NCI-H1417 treated with DMSO at 0.1 percent for 48 hours (cell line): ENCODE measurements around the gene ABTB2.

Source experiments
- DNase-seq: peaks from one replicate; lab custom pipeline; 2025; lab: John Stamatoyannopoulos, UW

The ABTB2 gene

GRCh38 chr11:34166806-34167740, 190.7 kb downstream of the ABTB2 start:
- no peak for DNase-seq

GRCh38 chr11:34165786-34166555, 191.8 kb downstream of the ABTB2 start:
- no peak for DNase-seq

GRCh38 chr11:34165121-34165520, 192.7 kb downstream of the ABTB2 start:
- no peak for DNase-seq

DNA sequence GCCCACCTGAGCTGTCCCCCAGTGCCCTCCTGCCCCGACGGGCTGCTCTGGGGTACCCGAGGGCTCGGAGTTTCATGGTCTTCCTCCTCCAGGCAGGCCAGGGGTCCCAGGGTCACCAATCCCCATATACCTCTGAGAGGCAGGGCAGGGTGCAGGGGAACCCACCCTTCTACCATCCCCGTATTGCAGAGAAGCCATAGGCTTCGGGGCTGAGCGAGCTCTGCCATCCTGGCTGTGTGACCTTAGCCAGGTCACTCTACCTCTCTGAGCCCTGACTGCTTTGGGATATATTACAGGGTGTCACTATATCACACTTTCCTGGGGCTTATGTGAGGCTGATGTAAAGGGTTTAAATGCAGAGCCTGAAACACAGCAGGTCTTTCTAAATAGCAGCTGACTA, 195.0 kb downstream of the ABTB2 start:
- DNase-seq, result no peak

DNA sequence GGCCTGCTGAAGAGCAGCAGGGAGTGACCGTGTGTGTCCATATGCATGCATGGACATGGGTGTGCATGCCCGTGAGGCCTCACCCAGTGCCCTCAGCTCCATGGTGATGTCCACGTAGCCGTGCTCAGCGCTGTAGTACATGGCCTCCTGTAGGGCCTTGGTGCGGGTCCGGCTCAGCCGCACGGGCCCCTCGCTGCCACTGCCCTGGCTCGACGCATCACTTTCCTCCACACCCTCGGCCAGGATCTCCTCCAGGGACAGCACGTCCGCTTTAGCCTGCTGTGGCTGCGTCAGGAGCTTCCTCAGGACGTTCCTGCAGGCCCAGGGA, 195.4 kb downstream of the ABTB2 start:
- DNase-seq, result no peak

DNA sequence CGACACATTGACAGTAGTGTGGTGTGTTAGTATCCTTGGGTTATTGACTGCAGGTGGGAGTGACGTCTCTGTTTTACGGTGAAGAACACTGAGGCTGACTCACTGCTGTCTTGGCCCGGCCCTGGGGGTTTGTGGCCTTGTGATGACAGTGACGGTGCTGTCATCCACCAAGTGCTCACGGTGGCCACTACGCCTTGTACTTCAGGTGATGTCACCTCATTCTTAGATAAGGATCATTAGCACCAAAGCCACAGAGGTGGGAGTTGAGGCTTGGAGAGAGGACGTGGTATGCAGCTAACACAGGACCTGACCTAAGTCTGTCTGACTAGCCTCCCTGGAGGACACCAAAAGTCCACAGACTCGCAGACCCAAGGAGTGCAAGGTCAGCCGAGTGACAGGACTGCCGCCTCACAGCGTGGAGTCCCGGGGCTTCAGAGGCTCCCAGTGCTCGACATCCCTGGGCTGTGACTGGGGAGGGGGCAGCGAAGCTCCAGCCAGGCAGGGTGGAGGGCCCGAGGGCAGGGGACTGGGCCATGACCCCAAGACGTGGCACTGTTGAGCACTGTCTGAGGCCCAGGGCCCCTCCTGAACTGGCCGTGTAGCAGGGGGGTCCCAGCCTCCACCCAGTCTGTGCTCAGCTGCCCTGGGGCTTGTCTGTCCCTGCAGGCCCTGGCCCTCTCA, 195.9 kb downstream of the ABTB2 start:
- no peak for DNase-seq

DNA sequence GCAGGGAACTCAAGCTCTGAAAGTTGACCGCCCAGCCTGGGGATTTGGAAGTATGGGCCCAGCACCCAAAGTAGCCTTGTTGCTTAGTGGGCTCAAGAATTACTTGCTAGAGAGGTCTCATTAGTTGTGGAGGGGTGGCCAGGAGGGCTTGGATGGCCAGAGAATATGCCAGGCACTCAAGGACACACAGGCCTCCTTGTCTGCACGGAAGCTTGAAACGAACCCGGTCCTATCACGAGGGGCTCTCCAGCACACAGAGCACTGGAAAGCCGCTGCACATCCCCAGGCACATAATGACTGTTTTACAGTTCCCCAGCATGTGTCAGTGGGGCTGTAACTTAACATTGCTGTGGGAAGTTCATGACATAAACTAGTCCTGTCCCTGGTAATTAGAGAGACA, 196.4 kb downstream of the ABTB2 start:
- no peak for DNase-seq

DNA sequence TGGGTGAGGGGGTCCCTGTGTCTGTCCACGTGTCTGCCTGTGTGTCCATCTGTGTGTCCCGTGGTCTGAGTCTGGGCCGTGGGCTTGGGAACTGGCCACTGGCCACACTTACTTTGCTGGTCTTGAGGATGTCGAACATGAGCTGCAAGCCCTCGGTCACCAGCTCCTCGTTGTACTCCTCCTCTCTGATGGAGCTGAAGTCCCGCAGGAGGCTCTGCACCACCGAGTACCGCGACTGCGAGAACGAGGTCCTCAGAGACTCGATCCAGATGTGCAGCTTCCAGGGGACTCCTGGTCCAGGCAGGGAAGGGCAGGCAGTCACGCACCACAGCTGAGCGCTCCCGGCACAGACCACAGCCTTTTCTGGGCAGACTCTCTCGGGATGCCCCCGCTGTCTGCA, 197.0 kb downstream of the ABTB2 start:
- no peak for DNase-seq

DNA sequence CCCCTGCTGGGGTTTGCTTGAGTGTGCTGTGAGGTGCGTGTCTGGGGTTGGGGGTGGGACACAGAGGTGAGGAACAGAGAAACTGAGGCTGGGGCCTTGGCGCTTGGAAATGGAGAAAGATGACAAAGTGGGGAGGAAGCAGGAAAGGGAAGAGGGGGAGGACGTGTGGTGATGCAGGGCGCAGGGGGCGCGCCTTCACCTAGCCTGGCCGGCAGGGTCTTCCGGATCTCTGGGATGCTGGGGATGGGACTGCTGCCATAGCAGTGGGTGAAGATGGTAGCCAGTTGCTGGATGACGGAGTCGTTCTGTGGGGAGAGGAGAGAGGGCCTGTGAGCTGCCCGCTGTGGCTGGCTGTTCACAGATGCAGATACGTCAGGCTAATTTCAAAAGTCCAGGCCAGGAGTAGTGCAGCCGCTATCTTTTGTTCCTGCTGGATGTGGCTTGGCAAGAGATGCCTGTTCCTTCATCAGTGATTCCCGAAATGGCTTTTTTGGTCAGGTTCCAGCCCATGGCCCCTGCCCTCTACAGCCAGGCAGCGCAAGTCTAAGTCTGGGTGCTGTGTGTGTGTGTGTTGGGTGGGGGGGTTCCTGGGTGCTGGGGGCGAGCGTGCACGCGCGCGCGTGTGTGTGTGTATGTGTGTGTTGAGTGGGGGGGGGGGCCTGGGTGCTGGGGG, 197.6 kb downstream of the ABTB2 start:
- no peak for DNase-seq

DNA sequence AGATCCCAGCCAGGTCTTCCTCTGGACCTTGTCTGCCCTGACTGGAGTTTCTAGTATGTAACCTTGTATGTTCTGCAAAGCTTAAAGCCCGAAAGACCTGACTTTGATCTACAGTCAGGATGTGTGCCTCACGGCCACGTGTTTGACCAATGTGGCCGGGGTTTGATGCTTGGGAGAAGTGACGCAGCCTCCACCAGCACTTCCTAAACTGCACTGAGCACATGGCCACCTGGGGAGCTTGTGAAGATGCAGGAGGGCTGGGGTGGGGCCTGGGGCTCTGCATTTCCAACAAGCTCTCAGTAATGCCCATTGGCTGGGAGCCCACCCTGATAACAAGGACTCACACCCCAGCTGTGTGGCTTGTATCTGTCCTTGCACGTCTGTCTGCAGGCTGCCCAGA, 199.1 kb downstream of the ABTB2 start:
- no peak for DNase-seq

- DNase-seq, result no peak
Observed at GRCh38 chr11:34157163-34157562, 200.6 kb downstream of the ABTB2 start.

DNA sequence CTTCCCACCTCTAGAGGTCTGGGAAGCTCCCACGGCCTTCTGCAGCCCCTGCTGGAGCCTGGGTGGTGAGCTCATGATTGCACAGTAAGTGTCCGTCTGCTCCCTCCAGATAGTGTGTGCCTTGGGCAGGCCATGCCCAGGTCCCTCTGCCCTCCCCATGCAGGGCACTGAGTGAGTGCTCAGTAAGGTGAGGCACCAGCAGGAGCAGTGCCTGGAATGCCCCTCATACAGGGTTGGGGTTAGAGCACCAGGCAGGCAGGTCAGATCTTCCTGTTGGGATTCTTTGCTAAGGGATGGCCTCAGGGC, 202.1 kb downstream of the ABTB2 start:
- no peak for DNase-seq

- no peak for DNase-seq
Observed at GRCh38 chr11:34155057-34155756, 202.6 kb downstream of the ABTB2 start.

GRCh38 chr11:34154059-34154875, 203.5 kb downstream of the ABTB2 start:
- DNase-seq, result no peak

DNA sequence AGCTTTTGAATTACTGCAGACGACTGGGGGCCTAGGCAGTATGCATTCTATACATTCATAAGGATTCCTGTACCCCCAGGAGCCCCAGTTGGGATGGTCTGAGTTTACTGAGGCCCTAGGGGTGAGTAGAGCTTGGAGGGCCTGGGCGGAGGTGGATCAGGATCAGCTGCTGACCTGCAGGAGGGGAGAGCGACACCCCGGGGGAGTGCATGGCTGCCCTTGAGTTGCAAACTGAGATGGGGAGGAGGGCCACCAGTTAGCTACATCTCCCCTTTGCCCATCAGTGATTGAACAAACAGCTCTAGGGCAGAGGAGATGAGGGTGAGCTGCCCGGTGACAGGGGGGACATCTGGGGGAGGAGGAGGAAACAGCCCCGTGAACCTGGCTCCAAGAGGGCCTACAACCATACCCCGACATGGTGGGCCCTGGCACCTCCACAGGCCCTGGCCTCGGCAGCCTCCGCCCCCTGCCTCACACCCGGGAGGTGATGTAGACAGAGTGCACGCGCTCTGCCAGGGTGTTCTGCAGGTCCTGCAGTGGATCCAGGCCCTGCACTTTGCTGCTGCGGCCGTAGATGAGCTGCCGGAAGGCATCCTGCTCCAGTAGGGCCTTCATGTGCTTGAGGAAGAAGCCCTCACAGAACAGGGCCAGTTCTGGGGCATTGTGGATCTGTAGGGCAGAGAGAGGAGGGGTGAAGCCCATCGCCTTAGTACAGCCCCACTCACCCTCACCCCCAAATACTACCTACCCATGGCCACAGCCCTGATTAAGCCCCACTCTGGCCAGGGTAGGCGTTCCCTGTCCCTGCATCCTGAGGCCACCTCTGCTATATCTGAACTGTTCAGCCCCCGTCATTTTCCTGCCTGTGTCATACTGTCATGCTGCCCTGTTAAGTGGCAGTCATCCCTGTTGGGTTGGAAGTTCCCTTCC, 205.6 kb downstream of the ABTB2 start:
- no peak for DNase-seq

- no peak for DNase-seq
Observed at GRCh38 chr11:34151166-34151565, 206.6 kb downstream of the ABTB2 start.

DNA sequence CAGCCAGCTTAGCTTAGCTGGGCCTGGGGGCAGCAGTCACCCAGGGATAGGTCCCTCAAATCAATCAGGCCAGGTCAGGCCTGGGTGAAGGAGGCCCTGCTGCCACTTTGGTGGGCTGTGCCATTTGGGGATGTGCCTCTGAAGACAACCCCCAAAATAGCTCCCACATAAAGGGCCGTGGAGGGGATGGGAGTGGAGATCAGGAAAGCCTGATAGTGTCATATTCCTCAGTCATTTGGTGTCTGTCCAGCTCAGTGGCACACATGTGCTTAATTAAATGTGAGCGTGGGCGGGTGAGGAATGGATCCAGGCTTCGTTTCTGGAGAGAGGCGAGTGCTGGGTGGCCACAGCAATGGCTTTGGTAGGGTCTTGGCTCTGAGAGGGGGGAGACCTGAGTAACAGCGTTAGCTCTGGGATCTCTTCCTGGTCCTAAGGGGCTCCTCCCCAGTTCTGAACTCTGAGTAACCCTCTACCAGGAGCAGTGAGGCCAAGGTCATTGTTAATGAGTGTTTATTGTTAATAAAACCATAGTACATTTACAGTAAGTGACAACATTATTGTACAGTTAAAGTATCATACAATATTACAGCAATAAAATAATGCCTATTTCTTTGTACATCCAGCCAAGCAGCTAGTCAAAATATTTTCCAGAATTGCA, 207.2 kb downstream of the ABTB2 start:
- no peak for DNase-seq

- DNase-seq, result no peak
Observed at GRCh38 chr11:34149786-34150185, 208.0 kb downstream of the ABTB2 start.

- DNase-seq, result no peak
Observed at GRCh38 chr11:34149274-34149673, 208.5 kb downstream of the ABTB2 start.
